ENCODE data around the gene DLG1. TPM values are rescaled to one million over a fixed set of nuclear protein-coding genes. Genes with fewer than 3 reads are reported as not detected.

Gene DLG1
- total RNA-seq, 1 experiment from 2014 or later = 89.8 TPM

GRCh38 chr3:197292083-197292646, 6.2 kb downstream of the DLG1 start (continued):
- TF ChIP-seq ZFX (IDR thresholded peaks at IDR 0.05) (no peak), CEBPB (IDR thresholded peaks at IDR 0.05; ENCODE audit: low read depth) (no peak), SIN3A (IDR thresholded peaks at IDR 0.05; ENCODE audit: low read depth) (no peak), RAD21 (IDR thresholded peaks at IDR 0.05; ENCODE audit: low read depth) (no peak)

GRCh38 chr3:197289726-197290125, 8.7 kb downstream of the DLG1 start:
- intact Hi-C loops (cut with micrococcal nuclease) = no loop called here
- H3K4me3 ChIP-seq (replicated peaks in 1 of 2; ENCODE audit: low read depth in 1 of 2, low read length in 2 of 2) = no peak overlapping the region
- no TSS peak for BruUV-seq (replicated peaks)
- CTCF ChIA-PET = interaction anchor here (0.6 to 1.1 kb wide), 2 partner anchors 8 to 33 kb away, joined by 3 read pairs; partner anchors contain the start of gene DLG1
- no peak overlapping the region for H3K4me2 ChIP-seq (ENCODE audit: low read length)
- H3K36me3 ChIP-seq (ENCODE audit: control insufficient read depth in 1 of 2, insufficient read depth in 2 of 2, low read length in 2 of 2) = peaks cover 24% of the 10 kb centered on the region in 2 experiments
- RAD21 ChIA-PET (ENCODE audit: low non-redundant PET in 1 of 2, low total read pairs in 2 of 2, uncharacterized antibody in 2 of 2, unreplicated experiment in 2 of 2) = no interaction called here
- POLR2A ChIA-PET = no interaction called here
- no peaks in the 10 kb centered on the region for H3K9me3 ChIP-seq (ENCODE audit: control insufficient read depth in 1 of 2, insufficient read depth in 1 of 2, low read depth in 1 of 2, low read length in 2 of 2)
- TF ChIP-seq SRF (IDR thresholded peaks at IDR 0.05; ENCODE audit: low read depth) = no peak
- no peak for TF ChIP-seq TCF7L2 (IDR thresholded peaks at IDR 0.05; ENCODE audit: borderline replicate concordance, extremely low read depth, insufficient read depth, insufficient read length)
- no peak for TF ChIP-seq EGR1 (IDR thresholded peaks at IDR 0.05; ENCODE audit: low read depth)
- no peak for TF ChIP-seq SP1 (IDR thresholded peaks at IDR 0.05; ENCODE audit: low read depth)
- no peak for TF ChIP-seq MAX (IDR thresholded peaks at IDR 0.05)
- no peak for TF ChIP-seq ELF1 (IDR thresholded peaks at IDR 0.05; ENCODE audit: borderline replicate concordance, low read depth)
- no peak for TF ChIP-seq SIN3A (IDR thresholded peaks at IDR 0.05; ENCODE audit: low read depth)
- no peak for TF ChIP-seq REST (IDR thresholded peaks at IDR 0.05; ENCODE audit: low read depth)
- no peak for TF ChIP-seq YY1 (IDR thresholded peaks at IDR 0.05; ENCODE audit: extremely low read depth, insufficient replicate concordance, low read depth, low read length)
- no peak for TF ChIP-seq ZNF274 (IDR thresholded peaks at IDR 0.05; ENCODE audit: low read depth, low read length)
- no peak for TF ChIP-seq ZFX (IDR thresholded peaks at IDR 0.05)
- no peak for TF ChIP-seq ATF3 (IDR thresholded peaks at IDR 0.05)
- TF ChIP-seq CEBPB (IDR thresholded peaks at IDR 0.05; ENCODE audit: low read depth) = no peak
- no peak for TF ChIP-seq RAD21 (IDR thresholded peaks at IDR 0.05; ENCODE audit: low read depth)
- TF ChIP-seq JUND (IDR thresholded peaks at IDR 0.05) = no peak
- no peak for TF ChIP-seq CTCF (IDR thresholded peaks at IDR 0.05 in 2 of 3, conservative IDR thresholded peaks at IDR 0.05 in 1 of 3; ENCODE audit: borderline replicate concordance in 1 of 3, insufficient read depth in 1 of 3, low read depth in 2 of 3, low read length in 2 of 3)
- TF ChIP-seq EZH2 (IDR thresholded peaks at IDR 0.05) = no peak
- no peak for TF ChIP-seq EZH2phosphoT487 (IDR thresholded peaks at IDR 0.05; ENCODE audit: borderline replicate concordance)
- no peak for TF ChIP-seq POLR2AphosphoS5 (IDR thresholded peaks at IDR 0.05; ENCODE audit: low read depth, low read length)
- no peak for ATAC-seq
- H3K9ac ChIP-seq (ENCODE audit: low read length) = no peak overlapping the region
- H2AFZ ChIP-seq (ENCODE audit: low read depth, low read length, poor library complexity, severe bottlenecking) = no peak overlapping the region
- no peak for DNase-seq (ENCODE audit: low read depth, low spot score)
- H4K20me1 ChIP-seq (ENCODE audit: insufficient read depth) = no peaks in the 10 kb centered on the region; the same call in 1 of the 2 replicates
- H3K27me3 ChIP-seq (ENCODE audit: insufficient read depth, low read length) = no peaks in the 10 kb centered on the region
- H3K79me2 ChIP-seq (ENCODE audit: insufficient read depth, low read length) = peaks cover 96% of the 10 kb centered on the region
- no peak overlapping the region for H3K27ac ChIP-seq (ENCODE audit: low read depth, low read length)
- H3K4me1 ChIP-seq (ENCODE audit: control insufficient read depth in 1 of 2, insufficient read depth in 2 of 2, low read length in 2 of 2) = no peaks in the 10 kb centered on the region
- H3K9me2 ChIP-seq (ENCODE audit: insufficient read depth) = no peaks in the 10 kb centered on the region

All from HCT116 (cell line).